Fibroblast of lung (primary cell): ENCODE results near the gene LRRIQ1. TPM values are rescaled to one million over a fixed set of nuclear protein-coding genes. Genes with fewer than 3 reads are reported as not detected.

Source experiments
- DNase-seq, 2 donors: peaks; one replicate each; pipeline versions ENCODE4 v3.0.0 to v3.0.0-alpha.2; 2010; ENCODE audit warnings: low read depth in 2 of 2
- H2AFZ ChIP-seq: 2 replicates; pipeline ENCODE4 v1.5.1; 2012; ENCODE audit warnings: low read length, control low read depth, inconsistent platforms
- H3K27ac ChIP-seq: 2 replicates; pipeline ENCODE4 v1.5.1; 2011; ENCODE audit warnings: low read length, control low read depth; ENCODE audit not compliant: insufficient read depth
- H3K27me3 ChIP-seq: 2 replicates; pipeline ENCODE4 v1.5.1; 2011; ENCODE audit warnings: mild to moderate bottlenecking, low read length; ENCODE audit not compliant: control insufficient read depth, insufficient read depth
- H3K36me3 ChIP-seq: 2 replicates; pipeline ENCODE4 v1.5.1; 2011; ENCODE audit warnings: low read length; ENCODE audit not compliant: control insufficient read depth, insufficient read depth
- H3K4me1 ChIP-seq: 2 replicates; pipeline ENCODE4 v1.5.1; 2011; ENCODE audit warnings: low read length; ENCODE audit not compliant: control insufficient read depth, insufficient read depth; ENCODE audit errors: extremely low read depth
- H3K4me2 ChIP-seq: 2 replicates; pipeline ENCODE4 v1.5.1; 2011; ENCODE audit warnings: low read length, control low read depth; ENCODE audit not compliant: insufficient read depth; ENCODE audit errors: extremely low read depth
- H3K4me3 ChIP-seq, 4 experiments: fragments of 200-600 bp in 1 of 4; sonication (generic) in 1 of 4; replicated peaks in 1 of 4; 2 replicates each; pipeline ENCODE4 v1.5.1; 2011 to 2016; ENCODE audit warnings: low read length in 4 of 4, low read depth in 3 of 4, mild to moderate bottlenecking in 3 of 4, control low read depth in 2 of 4, inconsistent platforms in 1 of 4, mixed read lengths in 1 of 4; ENCODE audit not compliant: insufficient read depth in 1 of 4; ENCODE audit errors: control extremely low read depth in 1 of 4
- H3K79me2 ChIP-seq: 2 replicates; pipeline ENCODE4 v1.5.1; 2012; ENCODE audit warnings: mild to moderate bottlenecking, low read length, inconsistent platforms; ENCODE audit not compliant: control insufficient read depth, insufficient read depth
- H3K9ac ChIP-seq: 2 replicates; pipeline ENCODE4 v1.5.1; 2011; ENCODE audit warnings: mild to moderate bottlenecking, low read length, control low read depth; ENCODE audit not compliant: insufficient read depth
- H3K9me3 ChIP-seq: 2 replicates; pipeline ENCODE4 v1.5.1; 2012; ENCODE audit warnings: low read depth, low read length; ENCODE audit not compliant: control insufficient read depth, insufficient read depth
- H4K20me1 ChIP-seq: 2 replicates; pipeline ENCODE4 v1.5.1; 2011; ENCODE audit warnings: low read length; ENCODE audit not compliant: control insufficient read depth, insufficient read depth; ENCODE audit errors: extremely low read depth
- CTCF ChIP-seq, 2 donors: IDR thresholded peaks in 1 of 2; conservative IDR thresholded peaks in 1 of 2; 1 replicate in 1 of 2; 2 replicates in 1 of 2; pipeline ENCODE4 v1.5.1; 2011 to 2012; ENCODE audit warnings: low read length in 2 of 2, control low read depth in 1 of 2, inconsistent platforms in 1 of 2, low read depth in 1 of 2, mild to moderate bottlenecking in 1 of 2
- EZH2 ChIP-seq: IDR thresholded peaks from 2 replicates; pipeline ENCODE4 v1.5.1; 2012; ENCODE audit warnings: low read length, control low read depth, mild to moderate bottlenecking; ENCODE audit errors: missing control alignments
- polyA plus RNA-seq, 2 donors: library from polyadenylated mRNA; depleted of rRNA in 1 of 2; stranded (reverse) in 1 of 2; unstranded in 1 of 2; fragments of >200 nt; gene quantifications; 2 replicates each; pipeline ENCODE4 v1.2.1, GENCODE V29; 2011 to 2012; ENCODE audit warnings: missing spikeins in 1 of 2
- total RNA-seq: library from RNA; depleted of rRNA; stranded (reverse); fragments of >200 nt; gene quantifications from 2 replicates; pipeline ENCODE4 v1.2.1, GENCODE V29; 2014

The LRRIQ1 gene
- total and polyA plus RNA-seq, 2 donors (not counting 1 experiment from before 2014, with no cell fraction given) = under 0.01 to 0.33 TPM

- Histone ChIP-seq H4K20me1 (no peaks in the 10 kb centered on the region), H3K79me2 (no peaks in the 10 kb centered on the region), H3K9me3 (no peaks in the 10 kb centered on the region), H3K27ac (no peak overlapping the region), H3K4me3 (no peak overlapping the region), H3K4me2 (no peak overlapping the region), H3K27me3 (no peaks in the 10 kb centered on the region), H3K9ac (no peak overlapping the region), H2AFZ (no peak overlapping the region), H3K36me3 (no peaks in the 10 kb centered on the region), H3K4me1 (no peaks in the 10 kb centered on the region)
- TF ChIP-seq EZH2 (no peak), CTCF (conservative IDR thresholded peaks at IDR 0.05 in 1 of 2, IDR thresholded peaks at IDR 0.05 in 1 of 2; ENCODE audit: low read depth in 1 of 2, low read length in 2 of 2) (no peak)
- DNase-seq = no peak
Observed at GRCh38 chr12:85095501-85095900, 59.4 kb downstream of the LRRIQ1 start.

- no peaks in the 10 kb centered on the region for H3K27me3 ChIP-seq
- H3K9ac ChIP-seq = no peak overlapping the region
- TF ChIP-seq CTCF (conservative IDR thresholded peaks at IDR 0.05 in 1 of 2, IDR thresholded peaks at IDR 0.05 in 1 of 2; ENCODE audit: low read depth in 1 of 2, low read length in 2 of 2) (no peak), EZH2 (no peak)
- no peak overlapping the region for H3K4me3 ChIP-seq
- H3K27ac ChIP-seq = no peak overlapping the region
- H2AFZ ChIP-seq = no peak overlapping the region
- no peak overlapping the region for H3K4me2 ChIP-seq
- no peaks in the 10 kb centered on the region for H3K4me1 ChIP-seq
- H3K36me3 ChIP-seq = no peaks in the 10 kb centered on the region
- peak; percentile 0 to 13 for DNase-seq
- no peaks in the 10 kb centered on the region for H4K20me1 ChIP-seq
- H3K79me2 ChIP-seq = no peaks in the 10 kb centered on the region
- H3K9me3 ChIP-seq = no peaks in the 10 kb centered on the region
Observed at GRCh38 chr12:85130646-85131045, 94.5 kb downstream of the LRRIQ1 start.

- H3K36me3 ChIP-seq = no peaks in the 10 kb centered on the region
- H3K27me3 ChIP-seq = no peaks in the 10 kb centered on the region
- H3K4me2 ChIP-seq = no peak overlapping the region
- H3K4me3 ChIP-seq = no peak overlapping the region
- no peak for TF ChIP-seq EZH2
- TF ChIP-seq CTCF (conservative IDR thresholded peaks at IDR 0.05 in 1 of 2, IDR thresholded peaks at IDR 0.05 in 1 of 2; ENCODE audit: low read depth in 1 of 2, low read length in 2 of 2) = no peak
- peak in 1 of 2 donors; percentile 2 for DNase-seq
- H3K4me1 ChIP-seq = no peaks in the 10 kb centered on the region
- H3K79me2 ChIP-seq = no peaks in the 10 kb centered on the region
- no peak overlapping the region for H2AFZ ChIP-seq
- no peaks in the 10 kb centered on the region for H3K9me3 ChIP-seq
- no peak overlapping the region for H3K27ac ChIP-seq
- H3K9ac ChIP-seq = no peak overlapping the region
- no peaks in the 10 kb centered on the region for H4K20me1 ChIP-seq
Observed at GRCh38 chr12:85138833-85139232, 102.7 kb downstream of the LRRIQ1 start.
